ENCODE measurements around the gene ALAS1.

- TF ChIP-seq ZNF282 (CRISPR knock-in tag; IDR thresholded peaks at IDR 0.05) (no peak), NCOA6 (IDR thresholded peaks at IDR 0.05) (no peak), SETDB1 (IDR thresholded peaks at IDR 0.05; ENCODE audit: low read length) (no peak), ZBTB8A (IDR thresholded peaks at IDR 0.05; ENCODE audit: partially characterized antibody) (no peak), CTBP1 (IDR thresholded peaks at IDR 0.05; ENCODE audit: borderline replicate concordance) (no peak), JUND (IDR thresholded peaks at IDR 0.05; ENCODE audit: borderline replicate concordance, low read depth, low read length) (no peak), JUND (tag; IDR thresholded peaks at IDR 0.05; ENCODE audit: borderline replicate concordance, low read depth, low read length) (no peak), USF1 (CRISPR knock-in tag; IDR thresholded peaks at IDR 0.05) (no peak), KAT8 (IDR thresholded peaks at IDR 0.05; ENCODE audit: low read depth) (no peak), MEF2A (IDR thresholded peaks at IDR 0.05; ENCODE audit: control insufficient read depth, low read depth, low read length) (no peak), POLR2A (conservative IDR thresholded peaks at IDR 0.05) (no peak), RFX5 (IDR thresholded peaks at IDR 0.05; ENCODE audit: low read depth, low read length) (no peak), ZNF217 (CRISPR knock-in tag; IDR thresholded peaks at IDR 0.05) (no peak)
Observed at GRCh38 chr3:52220380-52221026, 22.5 kb downstream of the ALAS1 start.

Data from K562 (cell line).